Prostate gland (tissue), 2 donors: ENCODE data around the gene BRF1.

Experiments used
- POLR2A ChIP-seq: fragments of 450-650 bp; IDR thresholded peaks from one replicate; pipeline ENCODE4 v1.6.1; 2016; ENCODE audit warnings: antibody characterized with exemption, mild to moderate bottlenecking
- POLR2AphosphoS5 ChIP-seq: sonication (generic); formaldehyde crosslinking; IDR thresholded peaks from one replicate; pipeline ENCODE4 v1.6.1; 2017; ENCODE audit warnings: antibody characterized with exemption
- TF ChIP-seq, protein P1 (sequence below), 4 experiments: fragments of 200-600 bp in 2 of 4; fragments of 450-650 bp in 2 of 4; sonication (generic) in 2 of 4; IDR thresholded peaks; 1 replicate in 3 of 4; 2 replicates in 1 of 4; pipeline ENCODE4 v1.5.1; 2016 to 2019; ENCODE audit warnings: antibody characterized with exemption in 4 of 4, mild to moderate bottlenecking in 2 of 4, moderate library complexity in 2 of 4

DNA sequence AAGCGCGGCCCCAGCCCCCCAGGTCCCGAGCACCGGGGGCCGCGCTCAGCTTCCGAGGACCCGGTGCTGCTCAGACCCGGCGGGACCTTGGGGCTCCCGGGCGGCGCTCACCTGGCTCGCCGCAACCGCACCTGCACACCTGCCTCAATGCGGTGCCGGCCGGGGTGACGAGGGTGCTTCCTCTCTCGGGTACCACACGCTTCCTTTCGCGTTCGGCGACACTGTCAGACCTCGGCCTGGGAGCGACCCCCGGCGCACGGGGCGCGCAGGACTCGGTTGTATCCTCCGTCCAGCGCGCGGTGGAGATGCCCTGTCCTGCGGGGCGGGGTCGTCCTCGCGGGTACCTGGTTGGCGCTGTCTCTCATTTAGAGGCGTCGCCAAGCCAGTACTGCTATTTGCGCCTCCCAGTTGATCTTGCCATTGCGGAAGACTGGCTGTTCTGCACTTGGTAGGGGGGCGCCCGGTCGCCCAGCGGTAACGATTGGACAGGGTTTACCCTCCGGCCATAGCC, 14.5 kb upstream of the BRF1 start:
- TF ChIP-seq POLR2AphosphoS5 (no peak), POLR2A (no peak)
- TF ChIP-seq, protein P1, sequence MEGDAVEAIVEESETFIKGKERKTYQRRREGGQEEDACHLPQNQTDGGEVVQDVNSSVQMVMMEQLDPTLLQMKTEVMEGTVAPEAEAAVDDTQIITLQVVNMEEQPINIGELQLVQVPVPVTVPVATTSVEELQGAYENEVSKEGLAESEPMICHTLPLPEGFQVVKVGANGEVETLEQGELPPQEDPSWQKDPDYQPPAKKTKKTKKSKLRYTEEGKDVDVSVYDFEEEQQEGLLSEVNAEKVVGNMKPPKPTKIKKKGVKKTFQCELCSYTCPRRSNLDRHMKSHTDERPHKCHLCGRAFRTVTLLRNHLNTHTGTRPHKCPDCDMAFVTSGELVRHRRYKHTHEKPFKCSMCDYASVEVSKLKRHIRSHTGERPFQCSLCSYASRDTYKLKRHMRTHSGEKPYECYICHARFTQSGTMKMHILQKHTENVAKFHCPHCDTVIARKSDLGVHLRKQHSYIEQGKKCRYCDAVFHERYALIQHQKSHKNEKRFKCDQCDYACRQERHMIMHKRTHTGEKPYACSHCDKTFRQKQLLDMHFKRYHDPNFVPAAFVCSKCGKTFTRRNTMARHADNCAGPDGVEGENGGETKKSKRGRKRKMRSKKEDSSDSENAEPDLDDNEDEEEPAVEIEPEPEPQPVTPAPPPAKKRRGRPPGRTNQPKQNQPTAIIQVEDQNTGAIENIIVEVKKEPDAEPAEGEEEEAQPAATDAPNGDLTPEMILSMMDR (IDR thresholded peaks at IDR 0.05) = no peak
